ENCODE measurements around the gene SYT17.

The SYT17 gene

GRCh38 chr16:19183187-19183586 lies 15.1 kb downstream of the SYT17 start:
- ATAC-seq (ENCODE audit: insufficient read depth, low read depth), result no peak
- H4K20me1 ChIP-seq (ENCODE audit: insufficient read depth, low read length), result no peaks in the 10 kb centered on the region
- H3K27me3 ChIP-seq (ENCODE audit: insufficient read depth, low read length, poor library complexity), result no peaks in the 10 kb centered on the region
- no peak overlapping the region for H3K4me2 ChIP-seq (ENCODE audit: insufficient read depth, low read length)
- H3K9me3 ChIP-seq (ENCODE audit: insufficient read depth, low read length, severe bottlenecking), result no peaks in the 10 kb centered on the region
- no peak overlapping the region for H2AFZ ChIP-seq (ENCODE audit: low read depth, low read length)
- H3K9ac ChIP-seq (ENCODE audit: low read depth, low read length), result no peak overlapping the region
- TF ChIP-seq EZH2 (IDR thresholded peaks at IDR 0.05; ENCODE audit: borderline replicate concordance, low read depth, low read length, severe bottlenecking), result no peak
- TF ChIP-seq, protein P1, sequence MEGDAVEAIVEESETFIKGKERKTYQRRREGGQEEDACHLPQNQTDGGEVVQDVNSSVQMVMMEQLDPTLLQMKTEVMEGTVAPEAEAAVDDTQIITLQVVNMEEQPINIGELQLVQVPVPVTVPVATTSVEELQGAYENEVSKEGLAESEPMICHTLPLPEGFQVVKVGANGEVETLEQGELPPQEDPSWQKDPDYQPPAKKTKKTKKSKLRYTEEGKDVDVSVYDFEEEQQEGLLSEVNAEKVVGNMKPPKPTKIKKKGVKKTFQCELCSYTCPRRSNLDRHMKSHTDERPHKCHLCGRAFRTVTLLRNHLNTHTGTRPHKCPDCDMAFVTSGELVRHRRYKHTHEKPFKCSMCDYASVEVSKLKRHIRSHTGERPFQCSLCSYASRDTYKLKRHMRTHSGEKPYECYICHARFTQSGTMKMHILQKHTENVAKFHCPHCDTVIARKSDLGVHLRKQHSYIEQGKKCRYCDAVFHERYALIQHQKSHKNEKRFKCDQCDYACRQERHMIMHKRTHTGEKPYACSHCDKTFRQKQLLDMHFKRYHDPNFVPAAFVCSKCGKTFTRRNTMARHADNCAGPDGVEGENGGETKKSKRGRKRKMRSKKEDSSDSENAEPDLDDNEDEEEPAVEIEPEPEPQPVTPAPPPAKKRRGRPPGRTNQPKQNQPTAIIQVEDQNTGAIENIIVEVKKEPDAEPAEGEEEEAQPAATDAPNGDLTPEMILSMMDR (IDR thresholded peaks at IDR 0.05; ENCODE audit: borderline replicate concordance, extremely low read depth, low read length, poor library complexity, severe bottlenecking), result no peak
- H3K27ac ChIP-seq (ENCODE audit: low read length), result no peak overlapping the region
- no peaks in the 10 kb centered on the region for H3K36me3 ChIP-seq (ENCODE audit: insufficient read depth, low read length)
- no peak overlapping the region for H3K4me3 ChIP-seq (ENCODE audit: low read depth in 1 of 2, low read length in 2 of 2)
- no peaks in the 10 kb centered on the region for H3K79me2 ChIP-seq (ENCODE audit: insufficient read depth, low read length)
- DNase-seq, result no peak
- no peaks in the 10 kb centered on the region for H3K4me1 ChIP-seq (ENCODE audit: insufficient read depth, low read length)

GRCh38 chr16:19184823-19185509 lies 16.9 kb downstream of the SYT17 start:
- H3K4me2 ChIP-seq (ENCODE audit: insufficient read depth, low read length), result no peak overlapping the region
- no peak for DNase-seq

DNA sequence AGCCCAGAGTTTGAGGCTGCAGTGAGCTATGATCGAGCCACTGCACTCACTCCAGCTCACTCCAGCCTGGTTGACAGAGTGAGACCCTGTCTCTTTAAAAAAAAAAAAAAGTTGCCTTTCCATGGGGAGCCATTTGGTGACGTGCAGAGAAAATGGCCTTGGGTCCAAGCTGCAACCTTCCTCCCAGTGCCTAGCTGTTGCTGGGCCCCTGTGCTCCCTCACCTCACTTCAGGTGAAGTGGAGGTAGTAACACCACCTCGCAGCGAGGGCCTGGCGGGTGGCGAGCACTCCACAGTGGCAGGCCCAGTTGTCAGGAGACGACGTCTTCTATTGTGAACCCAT lies 17.4 kb downstream of the SYT17 start:
- H3K27ac ChIP-seq (ENCODE audit: low read length), result no peak overlapping the region
- no peaks in the 10 kb centered on the region for H3K4me1 ChIP-seq (ENCODE audit: insufficient read depth, low read length)
- H2AFZ ChIP-seq (ENCODE audit: low read depth, low read length), result no peak overlapping the region
- no peaks in the 10 kb centered on the region for H3K27me3 ChIP-seq (ENCODE audit: insufficient read depth, low read length, poor library complexity)
- H3K9me3 ChIP-seq (ENCODE audit: insufficient read depth, low read length, severe bottlenecking), result no peaks in the 10 kb centered on the region
- TF ChIP-seq, protein P1 (IDR thresholded peaks at IDR 0.05; ENCODE audit: borderline replicate concordance, extremely low read depth, low read length, poor library complexity, severe bottlenecking), result no peak
- no peak for TF ChIP-seq EZH2 (IDR thresholded peaks at IDR 0.05; ENCODE audit: borderline replicate concordance, low read depth, low read length, severe bottlenecking)
- ATAC-seq (ENCODE audit: insufficient read depth, low read depth) (no peak), DNase-seq (no peak)
- H4K20me1 ChIP-seq (ENCODE audit: insufficient read depth, low read length), result no peaks in the 10 kb centered on the region
- H3K79me2 ChIP-seq (ENCODE audit: insufficient read depth, low read length), result no peaks in the 10 kb centered on the region
- H3K4me2 ChIP-seq (ENCODE audit: insufficient read depth, low read length), result no peak overlapping the region
- H3K9ac ChIP-seq (ENCODE audit: low read depth, low read length), result no peak overlapping the region
- H3K4me3 ChIP-seq (ENCODE audit: low read depth in 1 of 2, low read length in 2 of 2), result no peak overlapping the region
- no peaks in the 10 kb centered on the region for H3K36me3 ChIP-seq (ENCODE audit: insufficient read depth, low read length)

More at GRCh38 chr16:19184823-19185509, 16.9 kb downstream of the SYT17 start:
- no peaks in the 10 kb centered on the region for H3K9me3 ChIP-seq (ENCODE audit: insufficient read depth, low read length, severe bottlenecking)
- H3K36me3 ChIP-seq (ENCODE audit: insufficient read depth, low read length), result no peaks in the 10 kb centered on the region
- ATAC-seq (ENCODE audit: insufficient read depth, low read depth), result no peak
- no peak overlapping the region for H3K4me3 ChIP-seq (ENCODE audit: low read depth in 1 of 2, low read length in 2 of 2)
- H3K79me2 ChIP-seq (ENCODE audit: insufficient read depth, low read length), result no peaks in the 10 kb centered on the region
- no peak overlapping the region for H2AFZ ChIP-seq (ENCODE audit: low read depth, low read length)
- H3K27ac ChIP-seq (ENCODE audit: low read length), result no peak overlapping the region
- TF ChIP-seq, protein P1 (IDR thresholded peaks at IDR 0.05; ENCODE audit: borderline replicate concordance, extremely low read depth, low read length, poor library complexity, severe bottlenecking), result no peak
- no peaks in the 10 kb centered on the region for H4K20me1 ChIP-seq (ENCODE audit: insufficient read depth, low read length)
- H3K4me1 ChIP-seq (ENCODE audit: insufficient read depth, low read length), result no peaks in the 10 kb centered on the region
- no peak overlapping the region for H3K9ac ChIP-seq (ENCODE audit: low read depth, low read length)
- no peaks in the 10 kb centered on the region for H3K27me3 ChIP-seq (ENCODE audit: insufficient read depth, low read length, poor library complexity)

Data from DND-41 (cell line).